GM19351 (cell line): ENCODE results near the gene KCNC2.

Source experiments
- ATAC-seq: cut with Tn5 transposase; IDR thresholded peaks from one replicate; pipeline ENCODE4 v1.9.1; 2021; ENCODE audit warnings: mild to moderate bottlenecking, moderate library complexity; ENCODE audit not compliant: unreplicated experiment

KCNC2 gene

GRCh38 chr12:75065482-75065881 lies 144.2 kb downstream of the KCNC2 start:
- no peak for ATAC-seq

GRCh38 chr12:75062691-75063090 lies 146.9 kb downstream of the KCNC2 start:
- ATAC-seq, result no peak

- ATAC-seq, result no peak
Observed at GRCh38 chr12:75058228-75058627, 151.4 kb downstream of the KCNC2 start.

GRCh38 chr12:75048767-75049166 lies 160.9 kb downstream of the KCNC2 start:
- ATAC-seq, result no peak

DNA sequence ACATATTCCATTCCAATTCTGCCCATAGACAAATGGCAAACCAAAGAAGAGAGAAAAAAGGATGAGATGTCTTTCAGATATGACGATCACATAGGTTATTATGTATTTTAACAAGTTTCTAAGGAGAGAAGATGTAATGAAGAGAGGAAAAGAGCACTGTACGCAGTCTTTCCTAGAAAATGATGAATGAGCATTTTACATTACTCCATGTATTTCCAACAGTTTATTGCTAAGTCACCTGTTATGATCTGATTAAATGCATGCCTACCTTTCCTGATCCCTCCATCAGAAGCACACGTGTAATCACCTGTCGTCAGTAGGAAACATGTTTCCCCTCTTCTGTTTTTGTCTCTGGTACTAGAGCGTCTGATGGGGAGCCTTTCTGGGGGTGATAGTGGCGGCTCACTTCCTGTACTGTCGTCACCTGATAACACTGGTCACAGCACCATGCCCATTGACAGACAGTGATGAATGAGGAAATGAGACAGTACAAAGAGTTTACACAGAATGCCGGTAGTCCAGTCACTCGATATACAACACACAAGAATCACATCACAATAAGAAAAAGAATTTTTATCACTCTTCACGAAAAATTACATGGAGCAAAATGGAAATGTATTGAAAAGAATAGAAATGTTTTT lies 161.6 kb downstream of the KCNC2 start:
- no peak for ATAC-seq

DNA sequence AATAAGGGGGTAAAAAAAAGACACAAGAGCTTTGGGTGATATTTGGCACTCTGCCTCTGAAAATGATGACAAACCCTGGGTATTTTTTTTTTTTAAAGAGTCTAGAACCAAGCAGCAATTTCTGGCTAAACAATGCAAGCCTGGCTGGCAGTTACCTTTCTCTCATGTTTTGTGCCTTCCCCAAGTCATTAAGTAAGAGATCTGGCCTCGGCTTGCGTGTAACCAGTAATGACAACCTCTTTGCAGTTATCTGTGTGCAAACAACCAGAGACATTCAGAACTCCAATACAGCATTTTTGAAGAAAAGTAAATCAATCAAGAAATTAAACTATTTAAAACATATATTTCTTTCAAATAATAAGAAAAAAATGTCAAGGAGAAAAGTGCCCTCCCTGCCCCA lies 167.5 kb downstream of the KCNC2 start:
- no peak for ATAC-seq

DNA sequence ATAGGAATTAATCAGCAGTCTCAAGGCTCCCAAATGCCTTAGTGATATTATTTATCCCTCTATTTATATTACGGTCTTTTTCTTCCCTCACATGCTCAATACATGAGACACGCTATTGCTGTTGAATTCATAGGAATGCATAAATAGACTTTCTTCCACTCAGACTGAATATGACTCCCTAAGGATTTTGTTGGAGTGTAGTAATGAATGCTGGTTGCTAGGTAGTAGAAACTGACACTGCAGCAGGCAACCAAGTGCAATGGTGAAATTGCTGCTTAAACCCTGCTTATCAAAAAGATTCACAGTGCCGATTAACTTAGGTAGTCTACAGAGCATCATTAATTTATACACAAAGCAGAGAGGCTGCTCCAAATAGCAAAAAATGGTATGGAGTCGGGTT lies 168.2 kb downstream of the KCNC2 start:
- ATAC-seq, result no peak

GRCh38 chr12:75020068-75020557 lies 189.5 kb downstream of the KCNC2 start:
- ATAC-seq, result no peak

GRCh38 chr12:75011120-75011519 lies 198.5 kb downstream of the KCNC2 start:
- no peak for ATAC-seq

DNA sequence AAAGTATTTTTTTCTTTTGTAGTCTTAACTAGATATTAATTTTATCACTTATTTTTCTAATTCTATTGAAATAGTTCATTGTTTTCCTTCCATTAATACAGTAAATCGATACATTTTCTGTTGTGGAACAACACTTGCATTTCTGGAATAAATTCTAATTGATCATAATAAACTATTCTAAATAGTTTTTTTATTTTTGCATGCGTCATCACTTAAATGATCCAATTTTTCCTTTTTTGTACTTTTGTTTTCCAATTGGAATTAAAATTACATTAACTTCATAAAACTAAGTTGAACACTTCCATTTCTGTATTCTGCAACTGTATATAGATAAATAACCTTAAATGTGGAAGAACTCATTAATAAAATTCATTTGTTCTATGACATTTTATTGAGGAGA lies 202.5 kb downstream of the KCNC2 start:
- no peak for ATAC-seq

DNA sequence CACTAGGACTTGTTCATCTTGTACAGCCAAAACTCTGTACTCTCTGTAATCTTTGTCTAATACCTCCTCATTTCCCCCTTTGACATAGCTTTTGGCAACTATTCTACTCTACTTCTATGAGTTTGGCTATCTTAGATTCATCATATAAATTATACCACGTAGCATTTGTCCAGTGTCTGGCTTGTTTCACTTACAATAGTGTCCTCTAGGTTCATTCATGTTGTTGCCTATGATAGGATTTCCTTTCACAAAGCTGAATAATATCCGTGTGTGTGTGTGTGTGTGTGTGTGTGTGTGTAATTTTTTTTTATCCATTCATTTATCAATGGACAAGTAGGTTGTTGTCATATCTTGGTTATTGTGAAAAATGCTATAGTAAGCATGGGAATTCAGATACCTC lies 209.5 kb downstream of the KCNC2 start:
- no peak for ATAC-seq

- no peak for ATAC-seq
Observed at GRCh38 chr12:74999474-74999873, 210.2 kb downstream of the KCNC2 start.
